HCT116 (cell line): ENCODE data around the gene WBP2NL. TPM values are rescaled to one million over a fixed set of nuclear protein-coding genes. Genes with fewer than 3 reads are reported as not detected.

Experiments
- ATAC-seq: fragments of 200-7000 bp; cut with Tn5 transposase; 2 replicates; pipeline ENCODE4 v1.9.1; 2020; ENCODE audit warnings: mild to moderate bottlenecking, moderate library complexity
- BruUV-seq: library from RNA; stranded (reverse); fragments of 400-500 nt; replicated peaks from 2 replicates; lab custom pipeline; 2021; lab: Mats Ljungman, UMichigan
- CTCF ChIA-PET: fragments of 300-600 bp; sonication (Branson Sonifier 250); formaldehyde crosslinking; loops from one replicate; lab custom pipeline; 2021; ENCODE audit warnings: antibody characterized with exemption; lab: Charles Lee
- POLR2A ChIA-PET: fragments of 300-600, 350-600 bp; sonication (Branson Sonifier 250); formaldehyde crosslinking; loops from one replicate; lab custom pipeline; 2021; ENCODE audit warnings: antibody characterized with exemption; lab: Charles Lee
- RAD21 ChIA-PET, 2 experiments: fragments of 300-600 bp; sonication (Branson Sonifier 250); formaldehyde crosslinking; loops; one replicate each; lab custom pipeline; 2023; ENCODE audit warnings: low total read pairs in 2 of 2; ENCODE audit not compliant: uncharacterized antibody in 2 of 2, unreplicated experiment in 2 of 2, low non-redundant PET in 1 of 2; lab: Charles Lee
- DNase-seq: peaks from one replicate; pipeline ENCODE4 v3.0.0-alpha.2; 2010; ENCODE audit warnings: low read depth, low spot score
- H2AFZ ChIP-seq: fragments of 200-600 bp; shearing (Covaris generic), sonication (generic); 2 replicates; pipeline ENCODE4 v1.6.1; 2017; ENCODE audit warnings: low read depth, mixed run types, mixed read lengths, antibody characterized with exemption, low read length; ENCODE audit not compliant: poor library complexity, severe bottlenecking
- H3K27ac ChIP-seq: 2 replicates; pipeline ENCODE4 v1.5.1; 2012; ENCODE audit warnings: low read depth, low read length
- H3K27me3 ChIP-seq: fragments of 200-600 bp; sonication (generic); 2 replicates; pipeline ENCODE4 v1.6.1; 2016; ENCODE audit warnings: mixed run types, low read length, mixed read lengths; ENCODE audit not compliant: insufficient read depth
- H3K36me3 ChIP-seq, 2 experiments: fragments of 200-500 bp in 1 of 2; fragments of 200-600 bp in 1 of 2; sonication (Bioruptor generic) in 1 of 2; sonication (generic) in 1 of 2; 2 replicates each; pipeline versions ENCODE4 v1.5.1 to v1.6.1; 2014 to 2016; ENCODE audit warnings: low read length in 2 of 2, inconsistent platforms in 1 of 2, mixed read lengths in 1 of 2, mixed run types in 1 of 2; ENCODE audit not compliant: insufficient read depth in 2 of 2, control insufficient read depth in 1 of 2
- H3K4me1 ChIP-seq, 2 experiments: fragments of 200-600 bp in 1 of 2; sonication (generic) in 1 of 2; 2 replicates each; pipeline versions ENCODE4 v1.5.1 to v1.6.1; 2012 to 2017; ENCODE audit warnings: low read length in 2 of 2, inconsistent platforms in 1 of 2, mild to moderate bottlenecking in 1 of 2, mixed read lengths in 1 of 2, mixed run types in 1 of 2, moderate library complexity in 1 of 2; ENCODE audit not compliant: insufficient read depth in 2 of 2, control insufficient read depth in 1 of 2
- H3K4me2 ChIP-seq: fragments of 200-600 bp; sonication (generic); 2 replicates; pipeline ENCODE4 v1.6.1; 2017; ENCODE audit warnings: mixed run types, low read length, mixed read lengths
- H3K4me3 ChIP-seq, 2 experiments: fragments of 200-600 bp in 1 of 2; sonication (generic) in 1 of 2; replicated peaks in 1 of 2; 2 replicates each; pipeline ENCODE4 v1.5.1; 2011 to 2016; ENCODE audit warnings: low read length in 2 of 2, control low read depth in 1 of 2, low read depth in 1 of 2, mild to moderate bottlenecking in 1 of 2, mixed read lengths in 1 of 2, mixed run types in 1 of 2
- H3K79me2 ChIP-seq: fragments of 200-600 bp; sonication (generic); 2 replicates; pipeline ENCODE4 v1.6.1; 2017; ENCODE audit warnings: mild to moderate bottlenecking, mixed run types, low read length, moderate library complexity, mixed read lengths; ENCODE audit not compliant: insufficient read depth
- H3K9ac ChIP-seq: fragments of 200-600 bp; sonication (generic); 2 replicates; pipeline ENCODE4 v1.6.1; 2016; ENCODE audit warnings: low read length, mixed read lengths
- H3K9me2 ChIP-seq: fragments of 200-600 bp; sonication (generic), shearing (Covaris generic); 2 replicates; pipeline ENCODE4 v1.6.1; 2017; ENCODE audit warnings: mixed run types, mild to moderate bottlenecking, moderate library complexity; ENCODE audit not compliant: insufficient read depth
- H3K9me3 ChIP-seq, 2 experiments: fragments of 200-500 bp in 1 of 2; fragments of 200-600 bp in 1 of 2; sonication (Bioruptor generic) in 1 of 2; sonication (generic) in 1 of 2; 2 replicates each; pipeline ENCODE4 v1.6.1; 2014 to 2017; ENCODE audit warnings: low read length in 2 of 2, mixed read lengths in 2 of 2, inconsistent platforms in 1 of 2, low read depth in 1 of 2, mild to moderate bottlenecking in 1 of 2, mixed run types in 1 of 2, moderate library complexity in 1 of 2; ENCODE audit not compliant: control insufficient read depth in 1 of 2, insufficient read depth in 1 of 2
- H4K20me1 ChIP-seq: fragments of 200-600 bp; sonication (generic), shearing (Covaris generic); 2 replicates; pipeline ENCODE4 v1.6.1; 2017; ENCODE audit warnings: mixed run types, mild to moderate bottlenecking, moderate library complexity; ENCODE audit not compliant: insufficient read depth
- CEBPB ChIP-seq: IDR thresholded peaks from 2 replicates; pipeline ENCODE4 v1.6.1; 2012; ENCODE audit warnings: low read depth
- EGR1 ChIP-seq: IDR thresholded peaks from 2 replicates; pipeline ENCODE4 v1.6.1; 2012; ENCODE audit warnings: low read depth
- ELF1 ChIP-seq: IDR thresholded peaks from 2 replicates; pipeline ENCODE4 v1.6.1; 2012; ENCODE audit warnings: low read depth, borderline replicate concordance
- EZH2 ChIP-seq: fragments of 200-600 bp; sonication (generic); IDR thresholded peaks from 2 replicates; pipeline ENCODE4 v1.6.1; 2017; ENCODE audit warnings: antibody characterized with exemption, mixed run types
- FOSL1 ChIP-seq: IDR thresholded peaks from 2 replicates; pipeline ENCODE4 v1.6.1; 2012; ENCODE audit warnings: low read depth
- JUND ChIP-seq: IDR thresholded peaks from 2 replicates; pipeline ENCODE4 v1.6.1; 2012
- POLR2A ChIP-seq: IDR thresholded peaks from 2 replicates; pipeline ENCODE4 v1.7.0; 2011; ENCODE audit warnings: borderline replicate concordance; ENCODE audit not compliant: insufficient read depth, insufficient read length; ENCODE audit errors: extremely low read depth
- SP1 ChIP-seq: IDR thresholded peaks from 2 replicates; pipeline ENCODE4 v1.6.1; 2012; ENCODE audit warnings: low read depth
- TCF7L2 ChIP-seq: IDR thresholded peaks from 2 replicates; pipeline ENCODE4 v1.7.0; 2011; ENCODE audit warnings: borderline replicate concordance, inconsistent platforms; ENCODE audit not compliant: insufficient read depth, insufficient read length; ENCODE audit errors: extremely low read depth
- YY1 ChIP-seq: IDR thresholded peaks from 2 replicates; pipeline ENCODE4 v1.6.1; 2011; ENCODE audit warnings: low read length, low read depth, moderate library complexity, mild to moderate bottlenecking; ENCODE audit not compliant: insufficient replicate concordance; ENCODE audit errors: extremely low read depth
- ZNF274 ChIP-seq: fragments of 200-500 bp; sonication (Bioruptor generic); IDR thresholded peaks from 2 replicates; pipeline ENCODE4 v1.6.1; 2014; ENCODE audit warnings: mild to moderate bottlenecking, low read depth, low read length, inconsistent platforms
- intact Hi-C: fragments of 100-400 bp; cut with micrococcal nuclease; formaldehyde crosslinking; loops from 2 replicates; pipeline ENCODE4 v1.10.0; 2022
- total RNA-seq: library from RNA; stranded (reverse); gene quantifications from one replicate; pipeline ENCODE4 v1.2.1, GENCODE V29; 2021; ENCODE audit not compliant: unreplicated experiment
- TF ChIP-seq, protein P1 (sequence below), 3 experiments: fragments of 200-600 bp in 1 of 3; sonication (generic) in 1 of 3; IDR thresholded peaks in 2 of 3; conservative IDR thresholded peaks in 1 of 3; 2 replicates each; pipeline ENCODE4 v1.5.1; 2012 to 2017; ENCODE audit warnings: low read depth in 2 of 3, low read length in 2 of 3, antibody characterized with exemption in 1 of 3, borderline replicate concordance in 1 of 3, control low read depth in 1 of 3, mild to moderate bottlenecking in 1 of 3, mixed read lengths in 1 of 3, mixed run types in 1 of 3, moderate library complexity in 1 of 3; ENCODE audit not compliant: insufficient read depth in 1 of 3
- TF ChIP-seq, protein P2 (sequence below): IDR thresholded peaks from 2 replicates; pipeline ENCODE4 v1.6.1; 2012; ENCODE audit warnings: low read depth
- TF ChIP-seq, protein P3 (sequence below): IDR thresholded peaks from 2 replicates; pipeline ENCODE4 v1.6.1; 2012
- TF ChIP-seq, protein P4 (sequence below): IDR thresholded peaks from 2 replicates; pipeline ENCODE4 v1.6.1; 2011; ENCODE audit warnings: mild to moderate bottlenecking, low read length, moderate library complexity; ENCODE audit not compliant: insufficient replicate concordance; ENCODE audit errors: extremely low read depth

WBP2NL gene
- total RNA-seq, 1 experiment from 2014 or later, result not detected

DNA sequence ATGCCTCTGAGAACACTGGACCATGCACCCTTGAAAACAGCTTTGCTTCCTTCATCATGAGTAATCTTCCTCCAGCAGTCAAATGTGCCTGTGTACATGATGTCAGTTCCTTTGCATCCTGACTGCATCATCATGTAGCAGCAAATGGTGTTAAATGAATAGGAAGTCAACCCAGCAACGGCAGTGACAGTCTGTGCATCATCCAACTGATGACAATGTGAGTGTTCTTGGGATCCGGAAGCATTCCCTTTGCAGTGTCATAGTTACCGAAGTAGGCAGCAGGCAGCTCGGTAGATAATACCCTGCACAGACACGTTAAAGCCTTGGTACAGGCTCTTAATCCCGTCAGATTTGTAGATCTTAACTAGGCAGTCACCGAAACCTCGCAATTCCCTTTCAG lies 2.5 kb downstream of the WBP2NL start:
- TF ChIP-seq TCF7L2 (no peak), ELF1 (no peak), POLR2A (no peak), EGR1 (no peak), SP1 (no peak), JUND (no peak), YY1 (no peak), ZNF274 (no peak), EZH2 (no peak), CEBPB (no peak), FOSL1 (no peak)
- TF ChIP-seq, protein P1, sequence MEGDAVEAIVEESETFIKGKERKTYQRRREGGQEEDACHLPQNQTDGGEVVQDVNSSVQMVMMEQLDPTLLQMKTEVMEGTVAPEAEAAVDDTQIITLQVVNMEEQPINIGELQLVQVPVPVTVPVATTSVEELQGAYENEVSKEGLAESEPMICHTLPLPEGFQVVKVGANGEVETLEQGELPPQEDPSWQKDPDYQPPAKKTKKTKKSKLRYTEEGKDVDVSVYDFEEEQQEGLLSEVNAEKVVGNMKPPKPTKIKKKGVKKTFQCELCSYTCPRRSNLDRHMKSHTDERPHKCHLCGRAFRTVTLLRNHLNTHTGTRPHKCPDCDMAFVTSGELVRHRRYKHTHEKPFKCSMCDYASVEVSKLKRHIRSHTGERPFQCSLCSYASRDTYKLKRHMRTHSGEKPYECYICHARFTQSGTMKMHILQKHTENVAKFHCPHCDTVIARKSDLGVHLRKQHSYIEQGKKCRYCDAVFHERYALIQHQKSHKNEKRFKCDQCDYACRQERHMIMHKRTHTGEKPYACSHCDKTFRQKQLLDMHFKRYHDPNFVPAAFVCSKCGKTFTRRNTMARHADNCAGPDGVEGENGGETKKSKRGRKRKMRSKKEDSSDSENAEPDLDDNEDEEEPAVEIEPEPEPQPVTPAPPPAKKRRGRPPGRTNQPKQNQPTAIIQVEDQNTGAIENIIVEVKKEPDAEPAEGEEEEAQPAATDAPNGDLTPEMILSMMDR (IDR thresholded peaks at IDR 0.05 in 2 of 3, conservative IDR thresholded peaks at IDR 0.05 in 1 of 3; ENCODE audit: borderline replicate concordance in 1 of 3, insufficient read depth in 1 of 3, low read depth in 2 of 3, low read length in 2 of 3), result no peak
- TF ChIP-seq, protein P2, sequence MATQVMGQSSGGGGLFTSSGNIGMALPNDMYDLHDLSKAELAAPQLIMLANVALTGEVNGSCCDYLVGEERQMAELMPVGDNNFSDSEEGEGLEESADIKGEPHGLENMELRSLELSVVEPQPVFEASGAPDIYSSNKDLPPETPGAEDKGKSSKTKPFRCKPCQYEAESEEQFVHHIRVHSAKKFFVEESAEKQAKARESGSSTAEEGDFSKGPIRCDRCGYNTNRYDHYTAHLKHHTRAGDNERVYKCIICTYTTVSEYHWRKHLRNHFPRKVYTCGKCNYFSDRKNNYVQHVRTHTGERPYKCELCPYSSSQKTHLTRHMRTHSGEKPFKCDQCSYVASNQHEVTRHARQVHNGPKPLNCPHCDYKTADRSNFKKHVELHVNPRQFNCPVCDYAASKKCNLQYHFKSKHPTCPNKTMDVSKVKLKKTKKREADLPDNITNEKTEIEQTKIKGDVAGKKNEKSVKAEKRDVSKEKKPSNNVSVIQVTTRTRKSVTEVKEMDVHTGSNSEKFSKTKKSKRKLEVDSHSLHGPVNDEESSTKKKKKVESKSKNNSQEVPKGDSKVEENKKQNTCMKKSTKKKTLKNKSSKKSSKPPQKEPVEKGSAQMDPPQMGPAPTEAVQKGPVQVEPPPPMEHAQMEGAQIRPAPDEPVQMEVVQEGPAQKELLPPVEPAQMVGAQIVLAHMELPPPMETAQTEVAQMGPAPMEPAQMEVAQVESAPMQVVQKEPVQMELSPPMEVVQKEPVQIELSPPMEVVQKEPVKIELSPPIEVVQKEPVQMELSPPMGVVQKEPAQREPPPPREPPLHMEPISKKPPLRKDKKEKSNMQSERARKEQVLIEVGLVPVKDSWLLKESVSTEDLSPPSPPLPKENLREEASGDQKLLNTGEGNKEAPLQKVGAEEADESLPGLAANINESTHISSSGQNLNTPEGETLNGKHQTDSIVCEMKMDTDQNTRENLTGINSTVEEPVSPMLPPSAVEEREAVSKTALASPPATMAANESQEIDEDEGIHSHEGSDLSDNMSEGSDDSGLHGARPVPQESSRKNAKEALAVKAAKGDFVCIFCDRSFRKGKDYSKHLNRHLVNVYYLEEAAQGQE, result no peak
- TF ChIP-seq, protein P3, sequence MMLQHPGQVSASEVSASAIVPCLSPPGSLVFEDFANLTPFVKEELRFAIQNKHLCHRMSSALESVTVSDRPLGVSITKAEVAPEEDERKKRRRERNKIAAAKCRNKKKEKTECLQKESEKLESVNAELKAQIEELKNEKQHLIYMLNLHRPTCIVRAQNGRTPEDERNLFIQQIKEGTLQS, result no peak
- TF ChIP-seq, protein P4, sequence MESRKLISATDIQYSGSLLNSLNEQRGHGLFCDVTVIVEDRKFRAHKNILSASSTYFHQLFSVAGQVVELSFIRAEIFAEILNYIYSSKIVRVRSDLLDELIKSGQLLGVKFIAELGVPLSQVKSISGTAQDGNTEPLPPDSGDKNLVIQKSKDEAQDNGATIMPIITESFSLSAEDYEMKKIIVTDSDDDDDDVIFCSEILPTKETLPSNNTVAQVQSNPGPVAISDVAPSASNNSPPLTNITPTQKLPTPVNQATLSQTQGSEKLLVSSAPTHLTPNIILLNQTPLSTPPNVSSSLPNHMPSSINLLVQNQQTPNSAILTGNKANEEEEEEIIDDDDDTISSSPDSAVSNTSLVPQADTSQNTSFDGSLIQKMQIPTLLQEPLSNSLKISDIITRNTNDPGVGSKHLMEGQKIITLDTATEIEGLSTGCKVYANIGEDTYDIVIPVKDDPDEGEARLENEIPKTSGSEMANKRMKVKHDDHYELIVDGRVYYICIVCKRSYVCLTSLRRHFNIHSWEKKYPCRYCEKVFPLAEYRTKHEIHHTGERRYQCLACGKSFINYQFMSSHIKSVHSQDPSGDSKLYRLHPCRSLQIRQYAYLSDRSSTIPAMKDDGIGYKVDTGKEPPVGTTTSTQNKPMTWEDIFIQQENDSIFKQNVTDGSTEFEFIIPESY, result no peak
- POLR2A ChIA-PET, result no interaction called here
- no peak overlapping the region for H3K4me2 ChIP-seq
- no peaks in the 10 kb centered on the region for H3K79me2 ChIP-seq
- no peak overlapping the region for H3K4me3 ChIP-seq
- no peak overlapping the region for H3K27ac ChIP-seq
- H3K27me3 ChIP-seq, result no peaks in the 10 kb centered on the region
- no peak overlapping the region for H2AFZ ChIP-seq
- BruUV-seq, result no TSS peak
- ATAC-seq (no peak), DNase-seq (no peak)
- CTCF ChIA-PET, result no interaction called here
- H3K9me2 ChIP-seq, result no peaks in the 10 kb centered on the region
- no peaks in the 10 kb centered on the region for H4K20me1 ChIP-seq
- no peaks in the 10 kb centered on the region for H3K4me1 ChIP-seq
- no peaks in the 10 kb centered on the region for H3K9me3 ChIP-seq
- H3K9ac ChIP-seq, result no peak overlapping the region
- RAD21 ChIA-PET, result no interaction called here
- intact Hi-C loops, result no loop called here
- H3K36me3 ChIP-seq, result no peaks in the 10 kb centered on the region
